PC-9 (cell line): ENCODE data around the gene COPS2.

Experiments
- CTCF ChIP-seq: fragments of 200-600 bp; sonication (generic); conservative IDR thresholded peaks from 2 replicates; pipeline ENCODE4 v1.6.1; 2017; ENCODE audit warnings: mixed run types, antibody characterized with exemption, mild to moderate bottlenecking, moderate library complexity
- EZH2 ChIP-seq: fragments of 200-600 bp; sonication (generic); IDR thresholded peaks from 2 replicates; pipeline ENCODE4 v1.8.0; 2017; ENCODE audit warnings: antibody characterized with exemption, low read depth

GRCh38 chr15:49155834-49156627 is 632 bp upstream of the COPS2 start:
- no peak for TF ChIP-seq CTCF
- no peak for TF ChIP-seq EZH2
